ENCODE data around the gene ZNF516.

Gene ZNF516

DNA sequence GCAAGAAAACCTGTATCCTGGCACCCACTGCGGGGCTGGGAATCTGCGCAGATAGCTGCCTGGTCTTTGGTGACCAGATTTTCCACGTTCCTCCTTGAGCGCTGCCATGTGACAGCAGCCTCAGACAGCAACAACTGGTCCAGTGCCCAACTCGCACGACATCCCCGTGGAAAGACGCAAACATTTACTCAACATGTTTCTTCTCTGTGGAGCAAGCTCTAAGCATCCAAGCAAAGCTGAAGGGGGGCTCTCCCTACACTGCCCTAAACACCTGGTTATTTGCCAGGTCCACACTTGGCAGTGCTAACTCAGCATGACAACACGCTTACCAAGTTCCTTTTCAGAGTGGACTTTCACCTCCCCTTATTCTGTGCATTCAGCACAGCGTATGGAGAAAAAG is 11.3 kb downstream of the ZNF516 start (continued):
- TF ChIP-seq, protein P1, sequence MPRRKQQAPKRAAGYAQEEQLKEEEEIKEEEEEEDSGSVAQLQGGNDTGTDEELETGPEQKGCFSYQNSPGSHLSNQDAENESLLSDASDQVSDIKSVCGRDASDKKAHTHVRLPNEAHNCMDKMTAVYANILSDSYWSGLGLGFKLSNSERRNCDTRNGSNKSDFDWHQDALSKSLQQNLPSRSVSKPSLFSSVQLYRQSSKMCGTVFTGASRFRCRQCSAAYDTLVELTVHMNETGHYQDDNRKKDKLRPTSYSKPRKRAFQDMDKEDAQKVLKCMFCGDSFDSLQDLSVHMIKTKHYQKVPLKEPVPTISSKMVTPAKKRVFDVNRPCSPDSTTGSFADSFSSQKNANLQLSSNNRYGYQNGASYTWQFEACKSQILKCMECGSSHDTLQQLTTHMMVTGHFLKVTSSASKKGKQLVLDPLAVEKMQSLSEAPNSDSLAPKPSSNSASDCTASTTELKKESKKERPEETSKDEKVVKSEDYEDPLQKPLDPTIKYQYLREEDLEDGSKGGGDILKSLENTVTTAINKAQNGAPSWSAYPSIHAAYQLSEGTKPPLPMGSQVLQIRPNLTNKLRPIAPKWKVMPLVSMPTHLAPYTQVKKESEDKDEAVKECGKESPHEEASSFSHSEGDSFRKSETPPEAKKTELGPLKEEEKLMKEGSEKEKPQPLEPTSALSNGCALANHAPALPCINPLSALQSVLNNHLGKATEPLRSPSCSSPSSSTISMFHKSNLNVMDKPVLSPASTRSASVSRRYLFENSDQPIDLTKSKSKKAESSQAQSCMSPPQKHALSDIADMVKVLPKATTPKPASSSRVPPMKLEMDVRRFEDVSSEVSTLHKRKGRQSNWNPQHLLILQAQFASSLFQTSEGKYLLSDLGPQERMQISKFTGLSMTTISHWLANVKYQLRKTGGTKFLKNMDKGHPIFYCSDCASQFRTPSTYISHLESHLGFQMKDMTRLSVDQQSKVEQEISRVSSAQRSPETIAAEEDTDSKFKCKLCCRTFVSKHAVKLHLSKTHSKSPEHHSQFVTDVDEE (CRISPR knock-in tag; IDR thresholded peaks at IDR 0.05): no peak
- no peak for TF ChIP-seq PPARA (CRISPR knock-in tag; IDR thresholded peaks at IDR 0.05; ENCODE audit: borderline replicate concordance)
- TF ChIP-seq ISL1 (CRISPR knock-in tag; IDR thresholded peaks at IDR 0.05): no peak
- TF ChIP-seq ZFP3 (CRISPR knock-in tag; IDR thresholded peaks at IDR 0.05): no peak
- TF ChIP-seq ZFP30 (CRISPR knock-in tag; IDR thresholded peaks at IDR 0.05): no peak
- TF ChIP-seq ZNF70 (CRISPR knock-in tag; IDR thresholded peaks at IDR 0.05): no peak

DNA sequence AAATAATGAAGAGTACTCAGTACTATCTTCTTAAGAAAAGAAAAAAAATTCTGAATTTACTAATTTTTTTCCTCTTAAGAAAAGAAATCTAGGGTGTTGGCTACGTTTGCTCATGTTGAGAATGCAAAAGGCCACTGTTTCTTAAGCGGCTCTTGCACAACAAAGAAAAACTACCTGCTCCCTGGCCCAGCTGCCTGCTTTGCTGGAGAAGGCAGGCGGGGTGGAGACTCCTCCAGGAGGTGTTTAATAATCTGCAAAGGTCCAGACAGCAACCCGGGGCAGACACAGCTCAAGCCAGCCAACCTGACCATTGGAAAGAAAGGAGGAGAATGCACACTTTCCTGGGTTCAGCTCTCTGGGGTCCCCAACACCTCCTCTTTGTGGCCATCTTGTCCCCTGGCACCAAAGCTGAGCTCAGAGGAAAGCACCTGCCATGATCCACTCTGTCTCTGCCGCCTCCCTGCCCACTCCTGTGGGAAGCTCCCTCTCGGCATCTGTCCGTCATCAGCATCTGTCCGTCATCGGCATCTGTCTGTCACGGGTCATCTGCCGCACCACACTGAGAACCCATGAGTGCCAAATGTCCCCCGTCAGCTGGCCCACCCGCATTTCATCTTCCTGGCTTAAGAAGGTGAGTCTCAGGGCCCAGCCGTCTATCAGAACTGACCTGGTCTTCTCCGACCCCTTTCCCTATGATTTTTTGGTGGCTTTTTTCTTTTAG is 11.9 kb downstream of the ZNF516 start:
- ATAC-seq: no peak
- TF ChIP-seq ZNF8 (CRISPR knock-in tag; IDR thresholded peaks at IDR 0.05) (no peak), ZFP30 (CRISPR knock-in tag; IDR thresholded peaks at IDR 0.05) (no peak), BACH2 (CRISPR knock-in tag; IDR thresholded peaks at IDR 0.05; ENCODE audit: borderline replicate concordance) (no peak), ZNF70 (CRISPR knock-in tag; IDR thresholded peaks at IDR 0.05) (no peak), ESRRG (CRISPR knock-in tag; IDR thresholded peaks at IDR 0.05) (no peak), TOX (CRISPR knock-in tag; IDR thresholded peaks at IDR 0.05; ENCODE audit: borderline replicate concordance) (no peak), PPARA (CRISPR knock-in tag; IDR thresholded peaks at IDR 0.05; ENCODE audit: borderline replicate concordance) (no peak), ISL1 (CRISPR knock-in tag; IDR thresholded peaks at IDR 0.05) (no peak), ZNF565 (CRISPR knock-in tag; conservative IDR thresholded peaks at IDR 0.05; ENCODE audit: low read depth) (no peak), ZFP3 (CRISPR knock-in tag; IDR thresholded peaks at IDR 0.05) (no peak), SNAI2 (CRISPR knock-in tag; IDR thresholded peaks at IDR 0.05) (no peak), CSDC2 (CRISPR knock-in tag; IDR thresholded peaks at IDR 0.05) (no peak), ZC3H10 (CRISPR knock-in tag; IDR thresholded peaks at IDR 0.05) (no peak), TCF4 (CRISPR knock-in tag; IDR thresholded peaks at IDR 0.05; ENCODE audit: borderline replicate concordance) (no peak), RARB (CRISPR knock-in tag; IDR thresholded peaks at IDR 0.05) (no peak)
- TF ChIP-seq, protein P2, sequence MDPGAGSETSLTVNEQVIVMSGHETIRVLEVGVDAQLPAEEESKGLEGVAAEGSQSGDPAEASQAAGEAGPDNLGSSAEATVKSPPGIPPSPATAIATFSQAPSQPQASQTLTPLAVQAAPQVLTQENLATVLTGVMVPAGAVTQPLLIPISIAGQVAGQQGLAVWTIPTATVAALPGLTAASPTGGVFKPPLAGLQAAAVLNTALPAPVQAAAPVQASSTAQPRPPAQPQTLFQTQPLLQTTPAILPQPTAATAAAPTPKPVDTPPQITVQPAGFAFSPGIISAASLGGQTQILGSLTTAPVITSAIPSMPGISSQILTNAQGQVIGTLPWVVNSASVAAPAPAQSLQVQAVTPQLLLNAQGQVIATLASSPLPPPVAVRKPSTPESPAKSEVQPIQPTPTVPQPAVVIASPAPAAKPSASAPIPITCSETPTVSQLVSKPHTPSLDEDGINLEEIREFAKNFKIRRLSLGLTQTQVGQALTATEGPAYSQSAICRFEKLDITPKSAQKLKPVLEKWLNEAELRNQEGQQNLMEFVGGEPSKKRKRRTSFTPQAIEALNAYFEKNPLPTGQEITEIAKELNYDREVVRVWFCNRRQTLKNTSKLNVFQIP (CRISPR knock-in tag; IDR thresholded peaks at IDR 0.05; ENCODE audit: borderline replicate concordance, low read depth): no peak
- TF ChIP-seq, protein P3, sequence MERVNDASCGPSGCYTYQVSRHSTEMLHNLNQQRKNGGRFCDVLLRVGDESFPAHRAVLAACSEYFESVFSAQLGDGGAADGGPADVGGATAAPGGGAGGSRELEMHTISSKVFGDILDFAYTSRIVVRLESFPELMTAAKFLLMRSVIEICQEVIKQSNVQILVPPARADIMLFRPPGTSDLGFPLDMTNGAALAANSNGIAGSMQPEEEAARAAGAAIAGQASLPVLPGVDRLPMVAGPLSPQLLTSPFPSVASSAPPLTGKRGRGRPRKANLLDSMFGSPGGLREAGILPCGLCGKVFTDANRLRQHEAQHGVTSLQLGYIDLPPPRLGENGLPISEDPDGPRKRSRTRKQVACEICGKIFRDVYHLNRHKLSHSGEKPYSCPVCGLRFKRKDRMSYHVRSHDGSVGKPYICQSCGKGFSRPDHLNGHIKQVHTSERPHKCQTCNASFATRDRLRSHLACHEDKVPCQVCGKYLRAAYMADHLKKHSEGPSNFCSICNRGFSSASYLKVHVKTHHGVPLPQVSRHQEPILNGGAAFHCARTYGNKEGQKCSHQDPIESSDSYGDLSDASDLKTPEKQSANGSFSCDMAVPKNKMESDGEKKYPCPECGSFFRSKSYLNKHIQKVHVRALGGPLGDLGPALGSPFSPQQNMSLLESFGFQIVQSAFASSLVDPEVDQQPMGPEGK (CRISPR knock-in tag; IDR thresholded peaks at IDR 0.05; ENCODE audit: borderline replicate concordance): no peak
- TF ChIP-seq, protein P4, sequence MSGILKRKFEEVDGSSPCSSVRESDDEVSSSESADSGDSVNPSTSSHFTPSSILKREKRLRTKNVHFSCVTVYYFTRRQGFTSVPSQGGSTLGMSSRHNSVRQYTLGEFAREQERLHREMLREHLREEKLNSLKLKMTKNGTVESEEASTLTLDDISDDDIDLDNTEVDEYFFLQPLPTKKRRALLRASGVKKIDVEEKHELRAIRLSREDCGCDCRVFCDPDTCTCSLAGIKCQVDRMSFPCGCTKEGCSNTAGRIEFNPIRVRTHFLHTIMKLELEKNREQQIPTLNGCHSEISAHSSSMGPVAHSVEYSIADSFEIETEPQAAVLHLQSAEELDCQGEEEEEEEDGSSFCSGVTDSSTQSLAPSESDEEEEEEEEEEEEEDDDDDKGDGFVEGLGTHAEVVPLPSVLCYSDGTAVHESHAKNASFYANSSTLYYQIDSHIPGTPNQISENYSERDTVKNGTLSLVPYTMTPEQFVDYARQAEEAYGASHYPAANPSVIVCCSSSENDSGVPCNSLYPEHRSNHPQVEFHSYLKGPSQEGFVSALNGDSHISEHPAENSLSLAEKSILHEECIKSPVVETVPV (CRISPR knock-in tag; IDR thresholded peaks at IDR 0.05): no peak
- TF ChIP-seq, protein P1 (CRISPR knock-in tag; IDR thresholded peaks at IDR 0.05): no peak
